ENCODE results near the gene PSMD9. TPM values are rescaled to one million over a fixed set of nuclear protein-coding genes. Genes with fewer than 3 reads are reported as not detected.

PSMD9 gene
- total and polyA plus RNA-seq, 2 experiments from 2014 or later: 93.7 to 129 TPM

GRCh38 chr12:121899590-121899989, 11.0 kb downstream of the PSMD9 start:
- H3F3A ChIP-seq (ENCODE audit: insufficient read depth): no peaks in the 10 kb centered on the region
- H3K36me3 ChIP-seq (ENCODE audit: low read depth): peaks cover 68% of the 10 kb centered on the region
- H3K9me2 ChIP-seq (ENCODE audit: insufficient read depth): no peaks in the 10 kb centered on the region
- no peak overlapping the region for H3K27ac ChIP-seq
- H3K4me2 ChIP-seq (ENCODE audit: unreplicated experiment): no peak overlapping the region
- no peak overlapping the region for H3K4me3 ChIP-seq
- no peak overlapping the region for H2AFZ ChIP-seq
- 87 to 91% methylated on average over 14 of the region's 14 CpGs for WGBS, 2 experiments (ENCODE audit: low coverage in 1 of 2, low lambda C conversion rate in 2 of 2, missing lambda C conversion rate in 2 of 2)
- H3K4me1 ChIP-seq (ENCODE audit: insufficient read depth): no peaks in the 10 kb centered on the region
- H4K20me1 ChIP-seq (ENCODE audit: insufficient read depth): peaks cover under 1% of the 10 kb centered on the region; the same call in 1 of the 2 replicates
- peaks cover 56% of the 10 kb centered on the region for H3K79me2 ChIP-seq (ENCODE audit: insufficient read depth)
- no peak overlapping the region for H3K9ac ChIP-seq
- TF ChIP-seq EZH2 (IDR thresholded peaks at IDR 0.05; ENCODE audit: insufficient read depth, poor library complexity, severe bottlenecking) (no peak), EZH2phosphoT487 (IDR thresholded peaks at IDR 0.05; ENCODE audit: insufficient read depth, low read depth) (no peak)
- no peaks in the 10 kb centered on the region for H3K9me3 ChIP-seq (ENCODE audit: low read depth)
- no peak for DNase-seq
- H3K27me3 ChIP-seq (replicated peaks; ENCODE audit: insufficient read depth): no peaks in the 10 kb centered on the region
- in situ Hi-C loops (cut with MboI): no loop called here

- peaks cover 58% of the 10 kb centered on the region for H3K36me3 ChIP-seq (ENCODE audit: low read depth)
- no peaks in the 10 kb centered on the region; the same call in 1 of the 2 replicates for H4K20me1 ChIP-seq (ENCODE audit: insufficient read depth)
- no peak for DNase-seq
- TF ChIP-seq EZH2phosphoT487 (IDR thresholded peaks at IDR 0.05; ENCODE audit: insufficient read depth, low read depth) (no peak), EZH2 (IDR thresholded peaks at IDR 0.05; ENCODE audit: insufficient read depth, poor library complexity, severe bottlenecking) (no peak)
- H3F3A ChIP-seq (ENCODE audit: insufficient read depth): no peaks in the 10 kb centered on the region
- H2AFZ ChIP-seq: no peak overlapping the region
- no peak overlapping the region for H3K4me2 ChIP-seq (ENCODE audit: unreplicated experiment)
- in situ Hi-C loops (cut with MboI): no loop called here
- H3K9me3 ChIP-seq (ENCODE audit: low read depth): no peaks in the 10 kb centered on the region
- no peak overlapping the region for H3K27ac ChIP-seq
- H3K9ac ChIP-seq: no peak overlapping the region
- H3K79me2 ChIP-seq (ENCODE audit: insufficient read depth): peaks cover 26% of the 10 kb centered on the region
- WGBS, 2 experiments (ENCODE audit: low coverage in 1 of 2, low lambda C conversion rate in 2 of 2, missing lambda C conversion rate in 2 of 2): 60 to 62% methylated on average over 2 of the region's 2 CpGs
- no peaks in the 10 kb centered on the region for H3K9me2 ChIP-seq (ENCODE audit: insufficient read depth)
- H3K4me1 ChIP-seq (ENCODE audit: insufficient read depth): no peaks in the 10 kb centered on the region
- H3K4me3 ChIP-seq: no peak overlapping the region
- H3K27me3 ChIP-seq (replicated peaks; ENCODE audit: insufficient read depth): no peaks in the 10 kb centered on the region
Measured at GRCh38 chr12:121903202-121903601, 14.6 kb downstream of the PSMD9 start.

DNA sequence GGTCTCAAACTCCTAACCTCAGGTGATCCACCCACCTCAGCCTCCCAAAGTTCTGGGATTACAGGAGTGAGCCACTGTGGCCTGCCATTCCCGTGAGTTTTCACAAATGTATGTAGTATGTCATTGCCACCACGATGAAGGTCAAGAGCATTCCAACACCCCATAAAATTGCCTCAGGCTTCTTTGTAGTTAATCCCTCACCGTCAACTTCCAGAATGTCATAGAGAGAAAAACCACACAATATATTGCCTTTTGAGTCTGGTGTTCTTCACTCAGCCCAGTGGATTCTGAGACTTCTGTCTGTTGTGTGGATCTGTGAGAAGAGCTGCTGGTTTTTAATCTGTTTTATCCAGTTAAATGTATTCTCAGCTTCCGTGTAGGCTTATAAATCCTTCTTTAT, 17.2 kb downstream of the PSMD9 start:
- Histone ChIP-seq H3F3A (ENCODE audit: insufficient read depth) (no peaks in the 10 kb centered on the region), H4K20me1 (ENCODE audit: insufficient read depth) (no peaks in the 10 kb centered on the region), H3K9me3 (ENCODE audit: low read depth) (no peaks in the 10 kb centered on the region), H3K79me2 (ENCODE audit: insufficient read depth) (peaks cover 9% of the 10 kb centered on the region; the same call in 1 of the 2 replicates), H3K9me2 (ENCODE audit: insufficient read depth) (no peaks in the 10 kb centered on the region), H3K36me3 (ENCODE audit: low read depth) (peaks cover 46% of the 10 kb centered on the region), H3K4me2 (ENCODE audit: unreplicated experiment) (no peak overlapping the region), H3K4me1 (ENCODE audit: insufficient read depth) (no peaks in the 10 kb centered on the region), H3K27me3 (replicated peaks; ENCODE audit: insufficient read depth) (no peaks in the 10 kb centered on the region), H3K4me3 (no peak overlapping the region), H3K9ac (no peak overlapping the region), H2AFZ (no peak overlapping the region), H3K27ac (no peak overlapping the region)
- in situ Hi-C loops (cut with MboI): no loop called here
- no peak for DNase-seq
- TF ChIP-seq EZH2 (IDR thresholded peaks at IDR 0.05; ENCODE audit: insufficient read depth, poor library complexity, severe bottlenecking): no peak
- no peak for TF ChIP-seq EZH2phosphoT487 (IDR thresholded peaks at IDR 0.05; ENCODE audit: insufficient read depth, low read depth)
- 73 to 91% methylated on average over 4 of the region's 4 CpGs for WGBS, 2 experiments (ENCODE audit: low coverage in 1 of 2, low lambda C conversion rate in 2 of 2, missing lambda C conversion rate in 2 of 2)

DNA sequence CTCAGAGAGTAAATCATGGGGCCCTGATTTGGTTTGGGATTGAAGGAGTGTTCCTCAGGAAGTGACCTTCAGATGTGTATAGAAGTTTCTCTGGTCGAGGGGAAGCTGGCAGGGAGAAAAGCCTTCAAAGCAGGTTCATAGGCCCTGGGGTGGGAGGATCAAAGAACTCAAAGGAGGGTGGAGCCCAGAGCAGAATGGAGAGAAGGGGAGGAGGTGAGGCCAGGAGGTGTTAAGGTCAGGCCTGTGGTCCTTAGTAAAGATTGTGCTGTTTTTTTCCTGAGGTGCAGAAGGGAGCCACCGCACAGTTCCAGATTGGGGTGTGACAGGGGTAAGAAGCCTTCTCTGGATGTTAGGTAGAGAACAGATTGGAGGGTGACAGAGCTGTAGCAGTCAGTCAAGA, 20.1 kb downstream of the PSMD9 start:
- Histone ChIP-seq H3K9me3 (ENCODE audit: low read depth) (no peaks in the 10 kb centered on the region), H3K4me2 (ENCODE audit: unreplicated experiment) (no peak overlapping the region), H3K4me1 (ENCODE audit: insufficient read depth) (no peaks in the 10 kb centered on the region), H3F3A (ENCODE audit: insufficient read depth) (no peaks in the 10 kb centered on the region), H3K79me2 (ENCODE audit: insufficient read depth) (peaks cover 16% of the 10 kb centered on the region; the same call in 1 of the 2 replicates), H4K20me1 (ENCODE audit: insufficient read depth) (no peaks in the 10 kb centered on the region), H2AFZ (no peak overlapping the region), H3K36me3 (ENCODE audit: low read depth) (peaks cover 38% of the 10 kb centered on the region), H3K27me3 (replicated peaks; ENCODE audit: insufficient read depth) (no peaks in the 10 kb centered on the region), H3K9ac (no peak overlapping the region), H3K4me3 (no peak overlapping the region), H3K9me2 (ENCODE audit: insufficient read depth) (no peaks in the 10 kb centered on the region), H3K27ac (no peak overlapping the region)
- in situ Hi-C loops (cut with MboI): no loop called here
- DNase-seq: no peak
- TF ChIP-seq EZH2phosphoT487 (IDR thresholded peaks at IDR 0.05; ENCODE audit: insufficient read depth, low read depth): no peak
- TF ChIP-seq EZH2 (IDR thresholded peaks at IDR 0.05; ENCODE audit: insufficient read depth, poor library complexity, severe bottlenecking): no peak
- 53 to 54% methylated on average over 2 of the region's 2 CpGs for WGBS, 2 experiments (ENCODE audit: low coverage in 1 of 2, low lambda C conversion rate in 2 of 2, missing lambda C conversion rate in 2 of 2)

Measured in GM23248 (cell line).